Uterus (tissue), 2 donors: ENCODE data around the gene HSD17B8.

ENCODE experiments used
- CTCF ChIP-seq, 4 experiments: fragments of 200-600 bp in 2 of 4; fragments of 450-650 bp in 2 of 4; sonication (generic) in 2 of 4; IDR thresholded peaks; one replicate each; pipeline ENCODE4 v1.5.1; 2016 to 2019; ENCODE audit warnings: antibody characterized with exemption in 4 of 4, mild to moderate bottlenecking in 2 of 4, moderate library complexity in 1 of 4
- POLR2A ChIP-seq, 2 donors: fragments of 450-650 bp; IDR thresholded peaks; one replicate each; pipeline ENCODE4 v1.6.1; 2016; ENCODE audit warnings: antibody characterized with exemption in 2 of 2, mild to moderate bottlenecking in 1 of 2, moderate library complexity in 1 of 2

- TF ChIP-seq CTCF (IDR thresholded peaks at IDR 0.05), result no peak
- TF ChIP-seq POLR2A (IDR thresholded peaks at IDR 0.05), result no peak
Measured at GRCh38 chr6:33166811-33167210, 37.6 kb upstream of the HSD17B8 start.
